ENCODE data around the gene PRRC2B.
A peak's percentile ranks its signal among the peaks of the same experiment; 100 is the strongest.

Gene PRRC2B

DNA sequence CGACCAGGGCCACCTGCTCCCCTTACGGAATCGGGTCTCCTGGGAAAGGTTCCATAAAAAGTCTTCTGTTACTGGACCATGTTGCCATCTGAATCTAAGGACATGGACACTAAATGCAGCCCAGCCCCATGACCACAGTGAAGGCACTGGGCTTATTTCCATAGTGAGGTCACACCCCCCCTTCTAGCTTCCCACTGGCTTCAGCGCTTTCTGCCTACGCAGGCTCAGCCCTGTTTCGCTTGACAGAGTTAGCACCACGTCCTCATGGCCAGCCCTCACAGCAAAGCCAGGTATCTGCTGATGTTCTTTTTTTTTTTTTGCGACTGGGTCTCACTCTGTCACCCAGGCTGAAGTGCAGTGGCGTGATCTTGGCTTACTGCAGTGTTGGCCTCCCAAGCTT is 123.0 kb downstream of the PRRC2B start:
- DNase-seq (ENCODE audit: low read depth in 2 of 2): no peak

DNA sequence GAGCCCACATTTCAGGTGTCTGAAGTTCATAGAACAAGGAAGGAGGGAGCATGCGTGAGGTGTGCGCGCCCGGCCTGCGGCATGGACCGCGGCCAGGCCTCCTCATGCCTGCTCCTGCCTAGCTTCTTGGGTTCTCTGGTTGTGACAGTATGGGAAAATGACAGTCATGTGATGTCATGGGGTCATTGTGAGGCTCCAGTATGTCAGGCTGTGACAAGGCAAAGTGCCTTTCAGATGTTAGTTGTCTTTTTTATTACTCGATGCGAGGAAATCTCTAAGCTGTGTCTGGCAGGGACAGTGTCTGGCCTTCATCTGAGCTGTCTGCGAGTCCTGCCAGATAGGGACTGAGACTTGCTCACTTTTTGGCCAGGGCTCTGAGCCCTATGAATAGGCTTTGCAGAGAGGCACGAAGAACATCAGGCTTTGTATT is 123.9 kb downstream of the PRRC2B start:
- DNase-seq (ENCODE audit: low read depth in 2 of 2): no peak

DNA sequence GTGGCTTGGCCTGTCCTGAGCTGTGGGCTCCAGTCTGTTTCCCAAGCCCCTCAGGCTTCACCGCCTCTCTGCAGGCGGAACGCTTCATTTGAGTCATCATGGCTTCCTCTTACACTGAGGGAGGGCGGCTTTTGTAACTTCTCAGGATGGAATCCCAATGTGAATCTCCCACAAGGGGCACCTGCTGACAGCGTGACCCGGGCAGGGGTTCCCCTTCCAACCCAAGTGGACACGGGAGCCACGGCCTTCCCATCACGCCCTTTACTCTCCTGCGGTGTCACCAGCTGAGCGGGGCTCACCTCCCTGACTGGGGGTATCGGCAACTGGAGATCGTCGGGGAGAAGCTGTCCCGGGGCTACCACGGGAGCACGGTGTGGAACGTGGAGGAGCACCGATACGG is 124.7 kb downstream of the PRRC2B start:
- no peak for DNase-seq (ENCODE audit: low read depth in 2 of 2)

DNA sequence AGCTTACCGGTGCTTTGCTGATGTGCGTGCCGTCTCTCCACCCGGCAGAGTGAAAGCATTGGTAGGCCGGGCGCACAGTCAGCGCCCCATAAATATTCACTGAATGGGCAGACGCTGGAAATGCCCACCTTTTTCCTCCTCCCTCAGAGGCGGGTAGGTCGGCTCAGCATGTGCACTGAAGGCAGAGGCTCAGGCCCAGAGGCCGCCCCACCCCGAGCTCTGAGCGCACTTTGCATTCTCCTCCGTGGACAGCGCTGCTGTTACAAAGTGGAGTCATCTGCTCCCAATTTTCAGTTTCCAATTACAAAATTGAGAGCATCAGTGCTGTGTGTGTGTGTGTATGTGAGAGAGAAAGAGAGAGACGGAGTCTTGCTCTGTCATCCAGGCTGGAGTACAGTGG is 126.6 kb downstream of the PRRC2B start:
- no peak for DNase-seq (ENCODE audit: low read depth in 2 of 2)

DNA sequence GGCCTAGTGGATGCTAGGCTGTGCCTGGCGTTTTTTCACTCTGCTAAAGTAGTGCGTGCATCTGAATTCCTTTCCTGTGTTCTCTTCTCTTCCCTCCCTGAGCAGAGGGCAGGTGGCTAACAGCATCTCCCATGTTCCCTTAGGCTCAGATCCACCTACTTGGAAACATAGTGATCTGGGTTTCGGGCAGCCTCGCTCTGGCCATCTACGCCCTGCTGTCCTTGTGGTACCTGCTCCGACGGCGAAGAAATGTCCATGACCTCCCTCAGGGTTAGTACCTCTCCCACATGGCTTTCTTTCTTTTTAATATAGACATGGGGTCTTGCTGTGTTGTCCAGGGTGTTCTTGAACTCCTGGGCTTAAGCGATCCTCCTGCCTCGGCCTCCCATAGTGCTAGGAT is 127.3 kb downstream of the PRRC2B start:
- no peak for DNase-seq (ENCODE audit: low read depth in 2 of 2)

DNA sequence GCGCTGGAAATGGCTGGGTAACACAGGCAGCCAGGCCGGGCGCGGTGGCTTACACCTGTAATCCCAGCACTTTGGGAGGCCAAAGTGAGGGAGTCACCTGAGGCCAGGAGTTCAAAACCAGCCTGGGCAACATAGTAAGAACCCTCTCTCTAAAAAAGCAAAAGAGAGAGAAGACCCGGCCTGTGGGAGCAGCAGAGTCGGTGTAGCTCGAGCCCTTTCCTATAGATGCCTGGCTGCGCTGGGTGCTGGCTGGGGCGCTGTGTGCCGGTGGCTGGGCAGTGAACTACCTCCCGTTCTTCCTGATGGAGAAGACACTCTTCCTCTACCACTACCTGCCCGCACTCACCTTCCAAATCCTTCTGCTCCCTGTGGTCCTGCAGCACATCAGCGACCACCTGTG is 127.9 kb downstream of the PRRC2B start:
- no peak for DNase-seq (ENCODE audit: low read depth in 2 of 2)

DNA sequence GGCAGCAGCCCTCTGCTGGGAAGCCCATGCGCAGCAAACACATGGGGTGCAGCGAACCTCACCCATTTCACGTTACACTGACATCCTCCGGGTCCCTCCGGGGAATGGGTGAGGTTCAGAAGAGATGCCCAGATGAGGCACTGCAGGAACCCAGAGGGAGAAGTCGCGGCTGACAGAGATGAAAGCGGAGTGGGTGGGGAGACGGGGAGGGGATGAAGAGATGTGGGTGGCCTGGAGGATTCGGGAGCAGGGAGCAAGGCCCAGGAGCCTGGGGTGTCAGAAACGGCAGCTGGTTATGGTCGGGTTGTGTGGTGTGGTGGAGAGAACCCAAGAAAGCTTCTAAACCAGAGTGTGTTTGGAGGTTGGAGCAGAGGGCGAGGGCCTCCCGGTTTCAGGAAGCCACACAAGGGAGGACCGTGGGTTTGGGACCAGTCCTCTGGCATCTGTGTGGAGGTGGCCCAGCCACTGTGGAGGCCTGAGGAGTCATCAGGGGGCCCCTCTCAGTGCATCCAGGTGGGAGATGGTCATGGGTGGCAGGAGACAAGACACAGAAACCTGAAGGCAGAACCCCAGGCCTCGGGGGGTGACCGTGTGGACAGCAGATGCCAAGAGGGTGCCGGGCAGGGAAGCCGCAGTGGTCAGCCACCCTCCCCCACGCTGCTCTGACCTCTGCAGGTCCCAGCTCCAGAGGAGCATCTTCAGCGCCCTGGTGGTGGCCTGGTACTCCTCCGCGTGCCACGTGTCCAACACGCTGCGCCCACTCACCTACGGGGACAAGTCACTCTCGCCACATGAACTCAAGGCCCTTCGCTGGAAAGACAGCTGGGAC is 128.6 kb downstream of the PRRC2B start:
- DNase-seq (ENCODE audit: low read depth in 2 of 2): no peak

DNA sequence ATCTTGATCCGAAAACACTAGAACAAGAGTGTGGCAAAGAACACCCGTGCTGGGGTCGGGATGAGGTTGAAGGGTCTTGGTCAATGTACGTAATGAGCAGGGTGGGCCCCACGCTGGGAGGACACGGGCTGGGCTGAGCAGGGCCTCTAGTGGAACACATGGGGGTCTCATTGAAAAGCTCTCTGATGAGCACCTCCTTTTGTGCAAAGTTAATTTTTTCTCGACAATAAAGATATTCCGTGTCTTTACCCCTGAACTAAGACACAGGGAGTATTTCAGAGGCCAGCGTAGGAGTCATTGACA is 129.2 kb downstream of the PRRC2B start:
- DNase-seq (ENCODE audit: low read depth in 2 of 2): no peak

DNA sequence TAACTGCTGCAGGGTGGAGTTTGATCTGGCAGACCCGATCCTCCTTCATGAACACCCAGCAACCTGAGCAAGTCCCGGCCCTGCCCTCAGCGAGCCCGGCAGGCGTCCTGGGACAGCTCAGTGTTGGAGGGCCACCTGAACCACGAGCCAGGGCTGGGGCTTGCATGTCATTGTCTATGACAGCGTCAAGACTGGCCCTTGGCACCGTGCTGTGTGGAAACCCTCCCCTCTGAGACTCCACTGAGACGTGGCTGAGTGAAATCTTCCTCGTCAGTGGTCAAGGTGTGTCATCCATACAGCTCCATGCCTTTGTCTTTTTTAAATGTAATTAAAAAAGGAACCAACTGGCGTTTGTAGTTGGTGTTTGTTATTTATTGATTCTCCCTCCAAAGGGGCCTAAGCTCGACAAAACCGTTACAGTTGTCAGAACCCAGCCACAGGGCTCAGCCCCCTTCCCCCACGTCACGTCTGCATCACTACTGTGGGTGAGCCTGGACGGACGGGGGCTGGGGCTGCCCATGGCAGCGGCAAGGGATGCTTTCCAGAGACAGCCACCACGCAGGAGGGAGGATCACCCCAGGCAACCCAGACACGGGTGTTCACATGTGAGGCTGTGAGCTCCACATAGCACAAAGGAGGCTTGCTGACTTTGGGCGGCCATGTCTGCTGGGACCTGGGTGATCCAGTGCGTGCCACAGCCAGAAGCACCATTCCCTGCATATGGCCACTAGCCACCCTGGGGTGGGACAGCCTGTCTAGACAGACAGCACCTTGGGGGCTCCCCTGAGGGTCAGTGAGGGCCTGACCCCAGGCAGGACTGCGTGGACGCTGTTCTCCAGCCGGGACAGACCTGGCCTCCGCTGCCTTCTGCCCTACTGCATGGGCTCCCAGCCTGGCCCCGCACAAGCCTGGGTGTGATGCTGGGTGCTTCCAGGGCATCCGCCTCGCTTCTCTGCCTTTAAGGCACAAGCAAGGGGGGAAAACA is 129.9 kb downstream of the PRRC2B start:
- DNase-seq (ENCODE audit: low read depth in 2 of 2): no peak

DNA sequence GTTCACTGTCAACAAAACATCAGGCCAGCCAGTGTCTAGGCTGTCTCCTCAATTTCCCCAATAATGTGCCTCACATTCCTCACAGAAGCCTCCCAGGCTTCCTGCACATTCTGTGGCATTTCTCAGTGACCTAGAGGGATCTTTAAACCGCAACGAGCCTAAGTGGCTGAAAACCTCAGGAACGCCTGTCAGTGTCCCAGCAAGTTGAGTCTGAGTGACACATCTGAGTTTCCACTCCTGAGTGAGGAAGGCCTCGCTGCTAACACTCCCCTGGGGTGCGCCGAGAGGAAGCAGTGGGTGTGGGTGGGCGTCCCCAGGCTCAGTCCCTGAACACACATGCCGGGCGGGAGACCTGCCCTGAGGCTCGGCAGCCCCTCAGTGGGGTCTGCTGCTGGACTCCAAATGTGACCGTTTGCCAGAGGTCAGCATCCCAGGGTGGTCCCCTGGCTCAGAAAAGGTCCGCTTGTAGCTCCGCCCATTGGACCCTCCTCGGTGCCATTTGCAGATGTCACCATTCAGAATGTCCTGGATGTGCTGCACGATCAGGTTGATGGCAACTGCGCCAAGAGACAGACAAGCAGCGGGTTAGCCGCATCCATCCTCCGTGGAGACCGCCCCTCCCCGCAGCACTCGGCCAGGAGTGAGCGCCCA is 130.9 kb downstream of the PRRC2B start:
- DNase-seq (ENCODE audit: low read depth in 2 of 2): peak in 1 of 2 experiments; percentile 20

DNA sequence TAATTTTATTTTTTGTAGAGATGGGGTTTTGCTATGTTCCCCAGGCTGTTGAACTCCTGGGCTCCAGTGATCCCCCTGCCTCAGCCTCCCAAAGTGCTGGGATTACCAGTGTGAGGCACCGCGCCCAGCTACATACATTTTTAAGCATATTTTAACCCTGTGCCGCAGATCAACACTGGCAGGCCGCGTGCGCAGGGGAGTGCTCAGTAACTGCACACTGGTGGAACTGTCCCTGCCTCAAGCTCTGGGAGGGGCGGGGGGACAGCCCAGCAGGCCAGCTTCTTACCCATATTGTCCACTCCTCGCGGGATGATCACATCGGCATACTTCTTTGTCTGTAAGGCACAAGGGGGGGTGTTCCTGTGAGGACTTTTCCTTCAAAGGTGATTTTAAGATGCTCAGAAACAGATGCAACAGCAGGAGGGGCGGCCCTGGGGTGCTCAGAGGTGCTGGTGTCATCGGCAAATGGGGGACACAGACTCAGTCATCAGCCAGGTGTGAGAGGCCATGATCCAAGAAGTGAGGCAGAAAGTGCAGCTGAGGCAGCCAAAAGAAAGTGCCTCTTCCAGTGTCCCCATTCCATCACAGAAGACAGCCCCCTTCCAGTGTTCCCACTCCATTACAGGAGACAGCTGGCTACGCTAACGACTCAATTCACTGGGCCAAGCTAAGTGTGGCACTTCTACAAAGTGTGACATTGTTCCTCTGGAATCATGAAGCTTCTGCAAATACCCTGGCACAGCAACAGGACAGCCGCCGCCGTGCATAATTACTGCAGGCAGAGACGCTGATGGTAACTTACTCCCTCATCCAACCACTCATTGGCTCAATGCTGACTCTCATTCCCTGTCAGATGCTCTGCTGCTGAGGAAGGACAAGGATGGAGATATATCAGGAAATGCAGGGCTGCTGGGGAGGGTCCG is 132.0 kb downstream of the PRRC2B start:
- no peak for DNase-seq (ENCODE audit: low read depth in 2 of 2)

DNA sequence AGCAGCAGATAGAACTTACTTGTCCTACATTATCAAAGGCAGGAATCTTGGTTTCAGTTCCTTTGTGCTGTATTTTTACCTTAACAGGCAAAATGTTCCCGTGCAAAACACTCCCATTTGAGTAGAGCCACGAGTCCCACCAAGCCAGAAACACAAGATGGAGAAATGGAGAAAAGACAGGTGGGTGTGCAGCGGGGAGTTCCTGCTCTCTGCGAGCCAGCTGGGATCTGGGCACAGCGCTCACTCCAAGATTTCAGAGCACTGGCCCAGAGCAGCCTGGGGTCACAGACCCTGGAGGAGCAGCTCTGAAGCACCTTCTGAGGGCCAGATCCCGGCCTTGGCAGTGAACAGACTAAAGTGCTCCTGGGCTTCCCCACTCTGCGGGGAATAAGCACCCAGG is 134.3 kb downstream of the PRRC2B start:
- no peak for DNase-seq (ENCODE audit: low read depth in 2 of 2)

DNA sequence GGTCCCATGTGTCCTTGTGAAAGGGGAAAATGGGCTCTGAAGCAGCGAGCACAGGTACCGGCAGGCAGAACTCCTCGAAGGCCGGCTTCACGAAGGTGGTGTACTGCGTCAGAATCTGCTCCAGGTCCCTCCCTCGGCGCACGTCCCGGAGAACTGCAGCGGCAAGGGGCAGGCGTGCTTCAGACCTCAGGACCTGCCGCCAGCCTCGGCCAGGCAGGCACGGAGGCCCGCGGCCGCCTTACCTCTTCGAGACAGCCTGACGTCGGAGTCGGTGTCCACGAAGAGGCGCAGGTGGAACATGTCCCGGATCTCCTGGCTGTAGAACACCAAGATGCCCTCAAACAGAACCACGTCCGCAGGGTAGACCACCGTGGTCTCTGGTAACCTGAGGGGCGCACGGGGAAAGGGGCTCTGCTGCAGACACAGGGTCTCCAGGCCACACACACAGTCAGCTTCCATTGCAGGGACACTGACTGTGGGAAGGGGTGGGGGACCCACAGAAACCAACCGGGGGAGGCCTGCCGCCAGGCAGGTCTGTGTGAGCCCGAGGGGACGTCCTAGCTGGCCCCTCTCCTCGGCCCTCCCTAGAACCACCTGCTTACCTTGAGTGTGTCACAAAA is 135.1 kb downstream of the PRRC2B start:
- no peak for DNase-seq (ENCODE audit: low read depth in 2 of 2)

DNA sequence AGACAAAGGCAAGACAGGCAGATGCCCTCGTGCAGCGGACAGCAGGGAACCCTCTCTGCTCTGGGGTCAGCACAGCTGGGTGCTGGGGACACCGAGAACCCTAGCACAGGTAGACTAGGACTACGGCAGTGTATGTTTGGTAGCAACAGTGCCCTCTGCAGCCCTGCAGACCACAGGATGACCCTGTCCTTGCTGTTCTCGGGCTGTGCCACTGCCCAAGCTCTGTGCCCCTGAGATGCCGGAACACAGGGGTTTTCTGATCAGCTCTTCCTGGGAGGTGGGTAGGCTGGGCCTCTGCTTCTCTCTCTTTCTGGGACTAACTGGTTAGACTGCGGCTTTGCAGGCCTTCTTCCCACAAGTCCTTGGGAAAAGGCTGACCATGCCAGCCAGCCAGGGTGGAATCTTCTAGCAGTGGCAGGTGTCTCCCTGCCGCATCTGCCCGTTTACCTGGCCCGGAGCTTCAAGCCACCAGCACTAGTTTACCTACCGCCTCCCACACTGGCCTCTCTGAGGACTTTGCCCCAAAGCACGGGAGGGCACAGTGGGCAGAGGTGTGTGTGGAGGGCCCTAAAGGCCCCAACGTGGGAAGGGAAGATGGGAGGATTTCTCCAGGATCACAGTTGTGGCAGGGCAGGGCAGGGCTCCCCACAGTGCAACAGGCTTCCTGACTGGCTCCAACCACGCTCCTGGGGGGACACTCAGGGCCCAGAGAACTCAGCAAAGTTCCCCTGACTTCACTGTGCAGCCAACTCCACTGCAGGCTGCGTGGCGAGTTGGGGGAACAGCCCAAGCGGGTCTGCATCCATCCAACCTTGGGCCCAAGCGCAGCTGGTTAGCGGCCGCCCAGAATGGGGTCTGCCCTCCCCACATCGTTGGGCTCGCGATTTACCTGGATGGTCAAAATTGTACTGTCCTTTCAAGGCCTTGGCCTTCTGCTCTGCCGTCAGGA is 136.0 kb downstream of the PRRC2B start:
- DNase-seq (ENCODE audit: low read depth in 2 of 2): no peak

DNA sequence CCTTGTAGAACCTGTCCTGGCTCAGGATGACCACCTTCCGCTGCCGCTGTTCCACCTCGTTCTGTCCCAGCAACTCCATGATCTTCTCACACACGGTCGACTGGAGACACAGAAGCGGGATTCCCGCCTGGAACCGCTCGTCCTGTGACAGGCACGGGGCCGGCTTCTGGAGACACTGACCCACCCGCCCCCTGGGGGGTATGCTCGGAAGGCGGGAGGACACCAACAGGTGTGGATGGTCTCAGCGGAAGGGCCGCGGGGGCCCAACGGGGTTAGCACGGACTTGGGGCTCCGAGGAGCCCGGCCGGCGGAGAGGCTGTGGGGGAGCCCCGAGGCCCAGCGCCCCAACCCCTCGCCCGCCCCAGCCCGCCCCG is 136.6 kb downstream of the PRRC2B start:
- no peak for DNase-seq (ENCODE audit: low read depth in 2 of 2)

DNA sequence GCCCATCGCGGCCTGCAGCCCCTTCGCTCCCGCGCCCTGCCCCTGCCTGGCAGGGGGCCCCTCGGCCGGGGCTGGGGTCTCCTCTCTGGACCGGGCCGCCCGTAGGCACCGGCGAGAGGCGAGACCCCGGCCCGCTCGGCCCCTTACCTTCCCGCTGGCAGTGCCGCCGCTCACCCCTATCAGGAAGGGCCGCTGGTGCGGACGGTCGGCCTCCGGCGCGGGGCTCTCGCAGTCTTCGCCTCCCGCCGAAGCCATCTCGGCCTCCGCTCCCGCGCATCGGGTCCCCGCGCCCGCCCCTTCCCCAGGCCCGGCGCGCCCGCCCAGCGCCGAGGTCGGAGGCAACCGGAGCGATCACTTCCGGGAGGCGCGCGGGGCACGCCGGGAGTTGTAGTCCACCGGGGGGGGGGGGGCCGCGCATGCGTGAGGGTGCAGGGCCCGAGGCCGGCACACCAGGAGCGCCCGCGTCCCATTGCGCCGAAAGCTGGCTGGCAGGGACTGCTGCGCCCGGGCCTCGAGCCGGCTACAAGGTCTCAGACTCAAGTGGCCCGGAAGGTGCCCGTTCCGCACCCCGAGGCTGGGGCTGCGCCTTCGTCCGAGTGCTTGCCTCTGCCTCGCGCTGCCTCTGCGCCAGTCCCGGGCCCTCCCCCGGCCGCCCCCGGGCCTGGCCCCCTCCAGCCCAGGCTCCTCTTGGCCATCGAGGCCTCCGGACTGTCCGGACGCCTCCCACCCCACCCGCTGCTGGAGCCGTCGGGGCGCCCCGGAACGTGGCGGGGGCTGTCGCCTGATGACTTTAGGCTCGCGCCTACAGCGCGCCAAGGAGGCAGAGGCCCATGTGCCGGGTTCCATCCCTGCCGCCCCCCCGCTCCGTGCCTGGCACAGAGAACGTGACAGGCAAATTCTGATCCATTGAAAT is 137.3 kb downstream of the PRRC2B start, which contains the start of gene UCK1:
Gene UCK1 (minus strand): TSS at position 344 of the 913 bp plus-strand sequence. CDS start 89 bp downstream, at position 255.
- DNase-seq (ENCODE audit: low read depth in 2 of 2): peak; percentile 38 to 48

DNA sequence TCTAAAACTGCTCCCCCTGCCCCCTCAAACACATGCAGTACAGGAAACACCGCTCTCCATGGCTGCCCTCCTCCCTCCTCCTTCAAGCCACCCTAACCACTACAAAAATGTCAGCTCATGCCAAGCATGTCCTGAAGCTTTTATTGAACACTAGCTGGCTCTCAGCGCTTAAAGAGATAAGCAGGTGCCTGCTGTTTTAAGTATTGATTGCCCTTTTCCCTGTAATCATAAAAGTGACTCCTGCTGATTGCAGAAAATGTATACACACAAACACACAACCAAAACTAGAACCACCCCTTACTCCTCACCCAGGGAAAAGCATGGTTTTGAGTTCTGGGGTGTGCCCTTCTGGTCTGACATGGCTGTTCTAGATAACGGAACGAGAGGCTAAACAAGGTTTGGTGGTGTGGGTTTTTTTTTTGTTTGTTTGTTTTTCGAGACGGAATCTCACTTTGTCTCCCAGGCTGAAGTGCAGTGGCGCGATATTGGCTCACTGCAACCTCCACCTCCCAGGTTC is 140.9 kb downstream of the PRRC2B start:
- DNase-seq (ENCODE audit: low read depth in 2 of 2): no peak

DNA sequence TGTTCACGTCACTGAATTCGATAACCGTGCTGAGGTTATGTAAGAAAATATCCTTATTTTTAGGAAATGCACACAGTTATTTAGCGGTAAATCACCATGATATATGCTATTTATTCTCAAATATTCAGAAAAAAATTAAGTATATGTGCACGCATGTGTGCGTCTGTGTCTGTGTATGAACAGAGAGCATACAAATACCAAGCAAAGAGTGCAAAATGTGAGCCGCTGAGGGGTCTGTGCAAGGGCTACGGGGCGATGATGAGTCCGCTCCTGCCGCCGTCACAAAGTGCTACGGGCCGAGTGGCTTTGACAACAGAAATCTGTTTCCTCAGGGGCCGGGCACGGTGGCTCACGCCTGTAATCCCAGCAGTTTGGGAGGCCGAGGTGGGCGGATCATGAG is 144.1 kb downstream of the PRRC2B start:
- no peak for DNase-seq (ENCODE audit: low read depth in 2 of 2)

Data from fibroblast of skin of left quadriceps (primary cell).